ENCODE measurements around the gene TRAPPC2. TPM values are rescaled to one million over a fixed set of nuclear protein-coding genes. Genes with fewer than 3 reads are reported as not detected.

Gene TRAPPC2
- total RNA-seq, 1 donor from 2014 or later, result 28.1 TPM

DNA sequence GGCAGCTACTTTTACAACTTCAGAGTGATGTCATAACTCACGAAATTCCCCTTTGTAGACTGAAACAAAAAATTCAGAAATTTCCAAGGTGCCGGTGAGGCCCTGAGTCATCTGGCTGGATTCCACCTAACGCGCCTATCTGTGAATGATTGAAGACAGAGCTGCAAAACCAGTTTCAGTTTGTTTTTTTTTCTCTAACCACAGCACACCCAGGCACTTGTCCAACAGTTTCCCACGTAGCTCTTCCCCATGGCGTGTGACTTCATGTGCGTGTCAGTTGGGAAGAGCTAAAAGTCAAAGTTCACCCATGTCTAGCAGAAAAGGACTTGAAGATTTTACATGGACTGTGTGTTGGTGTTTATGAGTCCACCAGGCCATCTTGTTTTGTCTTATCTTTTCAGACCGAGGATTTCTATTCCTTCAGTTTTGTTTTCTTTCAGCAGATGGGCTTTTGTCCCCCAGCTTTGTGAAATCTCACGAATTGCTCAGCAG lies 65.1 kb downstream of the TRAPPC2 start:
- DNase-seq (ENCODE audit: low read depth), result peak; percentile 97

DNA sequence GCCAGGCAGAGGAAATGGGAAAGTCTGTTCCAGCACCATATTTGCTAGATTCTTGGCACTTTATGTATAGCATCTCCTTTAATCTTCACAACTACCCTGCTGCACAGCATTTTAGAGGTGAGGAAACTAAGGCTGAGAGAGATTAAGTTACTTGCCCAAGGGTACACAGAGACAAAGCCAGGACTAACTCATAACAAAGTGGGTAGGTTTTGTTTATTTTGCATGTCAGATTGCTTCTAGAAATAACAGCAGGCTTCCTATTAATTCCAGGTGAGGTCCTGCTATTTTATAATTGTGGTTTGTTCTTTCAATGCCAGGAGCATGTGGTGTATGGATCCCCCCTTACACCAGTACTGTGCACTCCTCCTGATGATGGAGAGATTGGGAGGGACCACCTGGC lies 66.5 kb downstream of the TRAPPC2 start:
- no peak for DNase-seq (ENCODE audit: low read depth)

DNA sequence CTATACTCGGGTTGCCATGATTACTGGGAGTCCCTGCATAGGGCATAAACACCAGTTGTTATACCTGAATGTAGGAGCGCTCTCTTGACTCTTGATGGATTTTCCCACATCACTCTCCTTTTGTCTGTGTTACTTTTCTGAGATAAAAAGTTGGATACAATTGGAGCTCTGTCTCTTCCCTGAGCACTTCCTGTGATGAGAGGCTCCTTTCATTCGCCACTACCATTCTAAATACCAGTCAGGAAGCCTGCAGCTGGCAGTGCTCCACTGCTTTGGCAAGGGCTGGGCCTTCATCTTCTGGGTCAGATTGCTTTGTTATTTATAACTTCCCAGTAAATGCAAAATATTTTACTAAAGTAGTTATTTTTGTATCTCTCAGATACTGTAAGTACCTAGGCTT lies 67.6 kb downstream of the TRAPPC2 start:
- DNase-seq (ENCODE audit: low read depth), result no peak

DNA sequence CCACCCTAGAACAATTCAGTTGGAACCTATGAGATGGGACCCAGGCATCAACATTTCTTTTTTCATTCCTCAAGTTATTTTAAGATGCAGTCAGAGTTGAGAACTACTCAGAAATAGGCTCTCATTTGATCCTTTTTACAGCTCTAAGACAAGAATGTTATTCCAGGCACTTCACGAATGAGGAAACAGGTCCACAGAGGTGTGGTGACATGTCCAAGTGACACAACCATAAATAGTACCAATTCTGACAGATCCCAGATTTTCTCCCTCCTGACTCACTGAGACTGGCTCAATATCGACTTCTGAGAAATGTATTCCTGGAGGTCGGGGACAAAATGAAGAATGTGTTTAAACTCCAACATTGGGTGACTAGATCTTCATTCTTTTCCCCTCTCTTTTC lies 70.4 kb downstream of the TRAPPC2 start:
- DNase-seq (ENCODE audit: low read depth), result no peak

DNA sequence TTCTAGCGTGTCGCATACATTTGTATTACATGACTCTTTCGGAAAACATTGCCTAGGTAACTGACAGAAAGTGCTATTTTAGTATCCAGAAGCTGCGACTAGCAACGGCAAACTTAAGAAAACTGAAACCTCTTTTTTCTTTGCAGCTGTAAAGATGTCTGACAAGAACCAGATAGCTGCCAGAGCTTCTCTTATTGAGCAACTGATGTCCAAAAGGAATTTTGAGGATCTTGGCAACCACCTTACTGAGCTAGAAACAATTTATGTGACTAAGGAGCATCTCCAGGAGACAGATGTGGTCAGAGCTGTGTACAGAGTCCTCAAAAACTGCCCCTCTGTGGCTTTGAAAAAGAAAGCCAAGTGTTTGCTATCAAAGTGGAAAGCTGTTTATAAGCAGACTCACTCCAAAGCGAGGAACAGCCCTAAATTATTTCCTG lies 72.0 kb downstream of the TRAPPC2 start:
- peak; percentile 23 for DNase-seq (ENCODE audit: low read depth)

Other genes with a start within 250 kb of the TRAPPC2 start
- gene EGFL6, start 165.0 kb downstream of the TRAPPC2 start, total RNA-seq, result 0.05 TPM in 1 of 2 replicates, not detected in the other
- 2.5 and 4.5 TPM in 2 replicates for gene TCEANC, start 81.5 kb downstream of the TRAPPC2 start, total RNA-seq
- 50.4 and 94.3 TPM in 2 replicates for gene RAB9A, start 45.5 kb downstream of the TRAPPC2 start, total RNA-seq
- 17.5 and 27.3 TPM in 2 replicates for gene OFD1, start 128 bp upstream of the TRAPPC2 start, total RNA-seq
- gene GPM6B, start 82.5 kb upstream of the TRAPPC2 start, total RNA-seq, result 0.10 and 0.87 TPM in 2 replicates

Measured in renal cortical epithelial cell (primary cell).